Type B pancreatic cell (in vitro differentiated cells): Measurements from ENCODE around the gene SUCLG2. TPM values are rescaled to one million over a fixed set of nuclear protein-coding genes. Genes with fewer than 3 reads are reported as not detected.

ENCODE experiments used
- DNase-seq: peaks from one replicate; pipeline ENCODE4 v3.0.0; 2021; ENCODE audit warnings: mixed read lengths; ENCODE audit not compliant: unreplicated experiment; ENCODE audit errors: extremely low spot score
- H3K27ac Mint-ChIP-seq: 2 replicates; pipeline ENCODE4 v1.8.0; 2021; ENCODE audit warnings: mild to moderate bottlenecking, mixed read lengths
- H3K27me3 Mint-ChIP-seq: 2 replicates; pipeline ENCODE4 v1.8.0; 2021; ENCODE audit warnings: mixed read lengths
- H3K36me3 Mint-ChIP-seq: 2 replicates; pipeline ENCODE4 v1.8.0; 2021; ENCODE audit warnings: mixed read lengths
- H3K4me1 Mint-ChIP-seq: one replicate; pipeline ENCODE4 v1.8.0; 2021; ENCODE audit warnings: mixed read lengths; ENCODE audit not compliant: unreplicated experiment
- H3K4me3 Mint-ChIP-seq: 2 replicates; pipeline ENCODE4 v1.8.0; 2021; ENCODE audit warnings: mild to moderate bottlenecking, mixed read lengths
- H3K9me3 Mint-ChIP-seq: 2 replicates; pipeline ENCODE4 v1.8.0; 2021; ENCODE audit warnings: mixed read lengths
- CTCF ChIP-seq: fragments of 200-600 bp; sonication (generic); conservative IDR thresholded peaks from 2 replicates; pipeline ENCODE4 v1.5.0; 2021; ENCODE audit warnings: antibody characterized with exemption, mild to moderate bottlenecking
- total RNA-seq: library from RNA; stranded (reverse); gene quantifications from 2 replicates; pipeline ENCODE4 v1.2.1, GENCODE V29; 2021; ENCODE audit warnings: low replicate concordance

The SUCLG2 gene
- total RNA-seq, 1 donor from 2014 or later, result 42.8 TPM

GRCh38 chr3:67423722-67424121 is 230.7 kb downstream of the SUCLG2 start:
- peaks cover 9% of the 10 kb centered on the region for H3K36me3 Mint-ChIP-seq
- H3K4me1 Mint-ChIP-seq, result no peaks in the 10 kb centered on the region
- no peaks in the 10 kb centered on the region for H3K27me3 Mint-ChIP-seq
- no peak for TF ChIP-seq CTCF
- no peak overlapping the region for H3K27ac Mint-ChIP-seq
- peaks cover 7% of the 10 kb centered on the region for H3K9me3 Mint-ChIP-seq
- no peak for DNase-seq
- no peak overlapping the region for H3K4me3 Mint-ChIP-seq

- Mint-ChIP-seq H3K27me3 (no peaks in the 10 kb centered on the region), H3K4me3 (no peak overlapping the region), H3K36me3 (peaks cover 13% of the 10 kb centered on the region), H3K4me1 (no peaks in the 10 kb centered on the region), H3K9me3 (peaks cover 9% of the 10 kb centered on the region), H3K27ac (no peak overlapping the region)
- no peak for DNase-seq
- TF ChIP-seq CTCF, result no peak
Measured at GRCh38 chr3:67421912-67422311, 232.5 kb downstream of the SUCLG2 start.

- H3K4me3 Mint-ChIP-seq, result no peak overlapping the region
- TF ChIP-seq CTCF, result no peak
- H3K27ac Mint-ChIP-seq, result no peak overlapping the region
- peaks cover 9% of the 10 kb centered on the region for H3K9me3 Mint-ChIP-seq
- no peaks in the 10 kb centered on the region for H3K27me3 Mint-ChIP-seq
- no peaks in the 10 kb centered on the region for H3K4me1 Mint-ChIP-seq
- no peak for DNase-seq
- H3K36me3 Mint-ChIP-seq, result peaks cover 16% of the 10 kb centered on the region
Measured at GRCh38 chr3:67419779-67420178, 234.6 kb downstream of the SUCLG2 start.

GRCh38 chr3:67419218-67419529 is 235.2 kb downstream of the SUCLG2 start:
- Mint-ChIP-seq H3K4me1 (no peaks in the 10 kb centered on the region), H3K4me3 (no peak overlapping the region), H3K27ac (no peak overlapping the region), H3K9me3 (peaks cover 9% of the 10 kb centered on the region), H3K27me3 (no peaks in the 10 kb centered on the region), H3K36me3 (peaks cover 17% of the 10 kb centered on the region)
- DNase-seq, result no peak
- TF ChIP-seq CTCF, result no peak

- Mint-ChIP-seq H3K9me3 (peaks cover 9% of the 10 kb centered on the region), H3K27ac (no peak overlapping the region), H3K36me3 (peaks cover 19% of the 10 kb centered on the region), H3K4me1 (no peaks in the 10 kb centered on the region), H3K4me3 (no peak overlapping the region), H3K27me3 (no peaks in the 10 kb centered on the region)
- no peak for TF ChIP-seq CTCF
- no peak for DNase-seq
Measured at GRCh38 chr3:67418426-67419217, 235.8 kb downstream of the SUCLG2 start.
